HL-60 (cell line): ENCODE results near the gene HSPA2.

ENCODE experiments used
- DNase-seq, 2 experiments: peaks; one replicate each; pipeline ENCODE4 v3.0.0-alpha.2; 2010 to 2020; ENCODE audit warnings: low read depth in 1 of 2, low spot score in 1 of 2
- H3K27ac ChIP-seq: fragments of 250-450 bp; sonication (Bioruptor Pico); replicated peaks from 2 replicates; pipeline ENCODE4 v1.5.1; 2020; ENCODE audit warnings: mild to moderate bottlenecking, moderate library complexity
- H3K27me3 ChIP-seq: fragments of 250-450 bp; sonication (Bioruptor Pico); 2 replicates; pipeline ENCODE4 v1.5.1; 2021; ENCODE audit warnings: mild to moderate bottlenecking, moderate library complexity; ENCODE audit not compliant: insufficient read depth, poor library complexity, severe bottlenecking
- H3K4me3 ChIP-seq: replicated peaks from 2 replicates; pipeline ENCODE4 v1.5.1; 2011; ENCODE audit warnings: mild to moderate bottlenecking, control low read depth, low read length; ENCODE audit not compliant: insufficient read depth
- CTCF ChIP-seq: IDR thresholded peaks from one replicate; pipeline ENCODE4 v1.5.1; 2011; ENCODE audit warnings: low read length, control low read depth, inconsistent platforms; ENCODE audit not compliant: insufficient read depth
- GABPA ChIP-seq: IDR thresholded peaks from 2 replicates; pipeline ENCODE4 v1.6.1; 2012; ENCODE audit warnings: low read depth
- POLR2AphosphoS5 ChIP-seq: IDR thresholded peaks from 2 replicates; pipeline ENCODE4 v1.6.1; 2012; ENCODE audit warnings: low read depth
- REST ChIP-seq: IDR thresholded peaks from 2 replicates; pipeline ENCODE4 v1.6.1; 2012; ENCODE audit warnings: low read depth; ENCODE audit not compliant: insufficient replicate concordance
- SPI1 ChIP-seq: IDR thresholded peaks from 2 replicates; pipeline ENCODE4 v1.6.1; 2012; ENCODE audit warnings: low read depth, mild to moderate bottlenecking, borderline replicate concordance

HSPA2 gene

GRCh38 chr14:64525354-64525753 lies 15.2 kb upstream of the HSPA2 start:
- H3K27me3 ChIP-seq: no peaks in the 10 kb centered on the region
- no peak overlapping the region for H3K4me3 ChIP-seq
- no peak overlapping the region for H3K27ac ChIP-seq
- TF ChIP-seq GABPA (no peak), POLR2AphosphoS5 (no peak), SPI1 (no peak), REST (no peak), CTCF (no peak)
- no peak for DNase-seq

GRCh38 chr14:64531567-64531966 lies 9.0 kb upstream of the HSPA2 start:
- TF ChIP-seq SPI1 (no peak), REST (no peak), POLR2AphosphoS5 (no peak), CTCF (no peak), GABPA (no peak)
- Histone ChIP-seq H3K27me3 (no peaks in the 10 kb centered on the region), H3K27ac (no peak overlapping the region), H3K4me3 (no peak overlapping the region)
- DNase-seq: no peak

GRCh38 chr14:64536488-64537245 lies 3.9 kb upstream of the HSPA2 start:
- no peak for TF ChIP-seq POLR2AphosphoS5
- no peak for TF ChIP-seq CTCF
- no peak for TF ChIP-seq REST
- no peak for TF ChIP-seq SPI1
- no peak for TF ChIP-seq GABPA
- no peak overlapping the region for H3K4me3 ChIP-seq
- DNase-seq: no peak
- H3K27me3 ChIP-seq: no peaks in the 10 kb centered on the region
- H3K27ac ChIP-seq: no peak overlapping the region
